NT2/D1 (cell line): Measurements from ENCODE around the gene MMP11.

Experiments used
- DNase-seq: peaks from one replicate; pipeline ENCODE4 v3.0.0-alpha.2; 2011; ENCODE audit warnings: low read depth, low spot score
- H3K27me3 ChIP-seq: 2 replicates; pipeline ENCODE4 v1.6.0; 2011; ENCODE audit warnings: mild to moderate bottlenecking; ENCODE audit not compliant: insufficient read length, insufficient read depth
- H3K36me3 ChIP-seq: 2 replicates; pipeline ENCODE4 v1.6.1; 2011; ENCODE audit warnings: mild to moderate bottlenecking, low read length, mixed read lengths; ENCODE audit not compliant: insufficient read depth, insufficient read length
- H3K4me1 ChIP-seq: 2 replicates; pipeline ENCODE4 v1.5.1; 2011; ENCODE audit not compliant: insufficient read depth, insufficient read length
- H3K4me3 ChIP-seq: 2 replicates; pipeline ENCODE4 v1.5.1; 2011; ENCODE audit warnings: low read depth; ENCODE audit not compliant: insufficient read length
- H3K9ac ChIP-seq: 2 replicates; pipeline ENCODE4 v1.6.0; 2011; ENCODE audit warnings: low read depth; ENCODE audit not compliant: insufficient read length
- H3K9me3 ChIP-seq: 2 replicates; pipeline ENCODE4 v1.5.1; 2011; ENCODE audit warnings: mild to moderate bottlenecking, low read length; ENCODE audit not compliant: insufficient read depth
- SUZ12 ChIP-seq: IDR thresholded peaks from 2 replicates; pipeline ENCODE4 v1.6.1; 2011; ENCODE audit not compliant: insufficient read length, insufficient read depth; ENCODE audit errors: extremely low read depth
- YY1 ChIP-seq: IDR thresholded peaks from 2 replicates; pipeline ENCODE4 v1.6.1; 2011; ENCODE audit not compliant: insufficient read length, insufficient read depth
- ZNF274 ChIP-seq: IDR thresholded peaks from 2 replicates; pipeline ENCODE4 v1.6.1; 2011; ENCODE audit warnings: mild to moderate bottlenecking, low read depth, low read length

MMP11 gene

DNA sequence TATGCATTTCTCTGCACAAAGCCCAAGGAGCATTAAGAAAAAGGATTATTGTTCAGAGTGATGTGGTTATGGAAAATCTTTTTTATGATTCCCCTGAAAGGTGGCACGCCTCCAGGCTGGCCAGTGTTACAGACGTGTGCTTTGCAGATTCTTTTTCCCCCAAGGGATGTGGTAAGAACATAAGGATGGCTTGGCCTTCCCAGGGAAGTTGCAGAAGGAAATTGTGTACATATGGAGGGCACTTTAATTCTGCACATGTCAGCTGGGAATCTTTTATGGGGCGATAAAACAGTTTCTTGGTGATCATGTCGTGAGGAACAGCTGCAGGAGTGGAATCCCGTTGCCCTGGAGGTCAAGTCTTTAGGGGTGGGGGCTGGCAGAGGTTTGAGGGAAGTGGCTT is 23.8 kb downstream of the MMP11 start:
- no peak overlapping the region for H3K9ac ChIP-seq
- no peak overlapping the region for H3K4me3 ChIP-seq
- TF ChIP-seq SUZ12 (no peak), ZNF274 (no peak)
- H3K27me3 ChIP-seq, result no peaks in the 10 kb centered on the region
- H3K4me1 ChIP-seq, result no peaks in the 10 kb centered on the region
- H3K9me3 ChIP-seq, result no peaks in the 10 kb centered on the region
- peaks cover 75% of the 10 kb centered on the region for H3K36me3 ChIP-seq
- DNase-seq, result no peak

DNA sequence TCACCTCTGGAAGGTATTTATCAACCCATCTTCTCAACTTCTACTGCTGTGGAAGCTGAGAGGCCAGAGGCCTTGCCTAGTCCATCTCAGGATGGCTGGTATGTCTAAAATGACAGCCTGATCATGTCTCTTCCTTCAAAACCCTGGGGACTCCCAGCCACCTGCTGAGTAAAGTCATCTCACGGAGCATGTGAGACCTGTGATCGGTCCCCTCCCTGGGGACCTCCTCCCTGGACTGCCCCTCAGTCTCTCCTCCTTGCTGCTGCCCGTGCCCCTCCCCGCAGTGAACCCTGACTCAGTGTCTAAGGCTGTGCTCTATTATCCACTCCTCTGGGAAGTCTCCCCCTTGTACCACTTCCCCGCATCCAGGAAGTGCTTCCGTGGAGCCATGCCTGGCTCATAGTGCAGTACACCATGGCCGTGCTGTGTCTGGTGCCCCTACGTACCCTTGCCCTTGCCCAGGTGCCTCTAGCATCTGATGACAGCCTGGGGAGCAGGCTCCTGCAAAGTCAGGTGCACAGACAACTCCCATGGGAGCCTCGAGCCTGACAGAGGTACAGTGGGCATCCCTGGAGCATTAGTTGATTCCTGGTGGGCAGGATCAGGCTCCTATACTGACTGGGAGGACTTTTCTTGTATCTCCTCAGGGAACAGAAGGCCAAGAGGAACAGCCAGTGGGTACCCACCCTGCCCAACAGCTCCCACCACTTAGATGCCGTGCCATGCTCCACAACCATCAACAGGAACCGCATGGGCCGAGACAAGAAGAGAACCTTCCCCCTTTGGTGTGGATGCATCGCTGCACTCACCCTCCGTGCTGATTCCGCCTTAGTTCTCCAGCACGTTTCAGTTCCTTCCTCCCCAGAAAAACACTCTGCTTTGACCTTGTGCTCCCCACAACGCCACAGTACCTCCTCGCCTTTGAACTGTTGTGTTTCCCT is 27.9 kb downstream of the MMP11 start:
- no peak for DNase-seq
- Histone ChIP-seq H3K4me1 (peaks cover 7% of the 10 kb centered on the region), H3K9ac (no peak overlapping the region), H3K9me3 (no peaks in the 10 kb centered on the region), H3K36me3 (peaks cover 73% of the 10 kb centered on the region), H3K4me3 (no peak overlapping the region), H3K27me3 (no peaks in the 10 kb centered on the region)
- no peak for TF ChIP-seq ZNF274
- TF ChIP-seq YY1, result no peak
- no peak for TF ChIP-seq SUZ12

- Histone ChIP-seq H3K4me1 (peaks cover 7% of the 10 kb centered on the region), H3K9ac (no peak overlapping the region), H3K9me3 (no peaks in the 10 kb centered on the region), H3K27me3 (no peaks in the 10 kb centered on the region), H3K36me3 (peaks cover 77% of the 10 kb centered on the region), H3K4me3 (no peak overlapping the region)
- TF ChIP-seq YY1 (no peak), SUZ12 (no peak), ZNF274 (no peak)
- DNase-seq, result no peak
These were observed 28.7 kb downstream of the MMP11 start for GRCh38 chr22:23801238-23801821.

DNA sequence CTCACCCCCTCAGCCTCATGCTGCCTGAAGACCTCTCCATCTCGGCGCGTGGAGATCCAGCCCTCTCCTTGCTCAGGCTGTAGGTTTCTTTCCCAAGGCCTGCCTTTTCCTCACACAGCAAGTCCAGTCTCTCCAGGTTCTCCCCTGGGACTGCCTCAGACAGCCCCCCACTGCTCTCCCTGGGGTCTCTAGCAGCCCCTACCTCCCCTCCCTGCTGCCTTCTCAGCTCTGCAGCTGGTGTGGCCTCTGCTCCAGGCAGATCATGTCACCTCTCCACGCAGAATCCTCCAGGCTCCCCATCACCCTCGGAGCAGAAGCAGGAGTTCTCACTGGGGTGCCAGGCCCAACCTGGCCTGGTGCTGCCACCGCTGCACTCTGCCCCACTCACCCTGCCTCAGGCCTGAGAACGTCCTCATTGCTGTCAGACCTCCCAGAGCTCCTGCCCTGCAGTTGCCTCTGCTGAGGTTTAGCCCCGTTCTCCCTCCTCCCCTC is 29.3 kb downstream of the MMP11 start:
- peaks cover 7% of the 10 kb centered on the region for H3K4me1 ChIP-seq
- no peak overlapping the region for H3K9ac ChIP-seq
- no peaks in the 10 kb centered on the region for H3K27me3 ChIP-seq
- no peak overlapping the region for H3K4me3 ChIP-seq
- peaks cover 78% of the 10 kb centered on the region for H3K36me3 ChIP-seq
- no peak for DNase-seq
- TF ChIP-seq SUZ12 (no peak), ZNF274 (no peak), YY1 (no peak)
- H3K9me3 ChIP-seq, result no peaks in the 10 kb centered on the region

GRCh38 chr22:23803001-23803819 is 30.6 kb downstream of the MMP11 start:
- Histone ChIP-seq H3K27me3 (no peaks in the 10 kb centered on the region), H3K4me1 (peaks cover 7% of the 10 kb centered on the region), H3K9ac (no peak overlapping the region), H3K9me3 (no peaks in the 10 kb centered on the region), H3K36me3 (peaks cover 76% of the 10 kb centered on the region), H3K4me3 (no peak overlapping the region)
- no peak for DNase-seq
- TF ChIP-seq ZNF274, result no peak
- TF ChIP-seq SUZ12, result no peak
- no peak for TF ChIP-seq YY1

GRCh38 chr22:23804781-23805291 is 32.2 kb downstream of the MMP11 start:
- H3K9ac ChIP-seq, result no peak overlapping the region
- H3K36me3 ChIP-seq, result peaks cover 66% of the 10 kb centered on the region

More at GRCh38 chr22:23804781-23805291, 32.2 kb downstream of the MMP11 start:
- Histone ChIP-seq H3K4me3 (no peak overlapping the region), H3K9me3 (no peaks in the 10 kb centered on the region), H3K27me3 (no peaks in the 10 kb centered on the region), H3K4me1 (peaks cover 7% of the 10 kb centered on the region)
- TF ChIP-seq SUZ12 (no peak), YY1 (no peak), ZNF274 (no peak)
- DNase-seq, result no peak
